ENCODE measurements around the gene TRIO. TPM values are rescaled to one million over a fixed set of nuclear protein-coding genes. Genes with fewer than 3 reads are reported as not detected.
A peak's percentile ranks its signal among the peaks of the same experiment; 100 is the strongest.

TRIO gene
- polyA plus RNA-seq, 1 experiment: 176 TPM

GRCh38 chr5:14326035-14326903, 183.1 kb downstream of the TRIO start:
- no peak for DNase-seq (ENCODE audit: low read depth)
- Histone ChIP-seq H3K36me3 (ENCODE audit: control insufficient read depth, insufficient read depth, low read length) (peaks cover 21% of the 10 kb centered on the region), H3K27me3 (ENCODE audit: control insufficient read depth, insufficient read depth, low read length) (no peaks in the 10 kb centered on the region), H3K4me3 (ENCODE audit: low read depth, low read length) (no peak overlapping the region)
- ChIA-PET CTCF (interaction anchor here (0.6 to 2.0 kb wide), 7 partner anchors 8 to 217 kb away, joined by 3 to 4 read pairs (median 4); no protein-coding TSS in a partner anchor), POLR2A (no interaction called here)
- peak; percentile 24; the same call in 1 of the 2 replicates for TF ChIP-seq CTCF (IDR thresholded peaks at IDR 0.05; ENCODE audit: insufficient read depth, low read depth, low read length)

DNA sequence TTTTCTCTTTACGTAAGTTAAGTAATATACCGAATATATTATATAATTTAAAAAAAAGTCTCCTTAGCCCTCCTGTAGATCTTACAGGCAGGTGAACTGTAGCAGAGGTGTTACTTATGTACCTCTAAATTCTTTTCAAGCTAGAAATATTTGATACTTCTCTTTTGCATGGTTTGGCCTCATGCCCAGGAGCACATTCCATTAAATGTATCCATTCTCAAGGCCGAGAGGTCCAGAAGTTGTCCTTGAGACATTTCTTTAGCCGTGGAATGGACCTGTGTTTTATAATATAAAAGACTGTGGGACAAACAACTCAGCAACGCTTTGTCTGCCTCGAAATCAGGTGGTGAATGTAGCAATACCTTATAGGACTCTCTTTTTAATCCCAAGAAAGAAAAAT, 184.5 kb downstream of the TRIO start:
- ChIA-PET POLR2A (no interaction called here), CTCF (interaction anchor here (1.1 to 1.6 kb wide), 2 partner anchors 11 to 26 kb away, joined by 3 to 4 read pairs; no protein-coding TSS in a partner anchor)
- TF ChIP-seq CTCF (IDR thresholded peaks at IDR 0.05; ENCODE audit: insufficient read depth, low read depth, low read length): no peak
- Histone ChIP-seq H3K4me3 (ENCODE audit: low read depth, low read length) (no peak overlapping the region), H3K27me3 (ENCODE audit: control insufficient read depth, insufficient read depth, low read length) (no peaks in the 10 kb centered on the region), H3K36me3 (ENCODE audit: control insufficient read depth, insufficient read depth, low read length) (peaks cover 20% of the 10 kb centered on the region)
- DNase-seq (ENCODE audit: low read depth): no peak

- H3K4me3 ChIP-seq (ENCODE audit: low read depth, low read length): no peak overlapping the region
- ChIA-PET CTCF (interaction anchor here (1.0 to 1.6 kb wide), 3 partner anchors 11 to 30 kb away, joined by 3 to 4 read pairs (median 3); no protein-coding TSS in a partner anchor), POLR2A (no interaction called here)
- peaks cover 21% of the 10 kb centered on the region for H3K36me3 ChIP-seq (ENCODE audit: control insufficient read depth, insufficient read depth, low read length)
- no peaks in the 10 kb centered on the region for H3K27me3 ChIP-seq (ENCODE audit: control insufficient read depth, insufficient read depth, low read length)
- no peak for DNase-seq (ENCODE audit: low read depth)
- no peak for TF ChIP-seq CTCF (IDR thresholded peaks at IDR 0.05; ENCODE audit: insufficient read depth, low read depth, low read length)
These were observed 185.0 kb downstream of the TRIO start for GRCh38 chr5:14328144-14328543.

DNA sequence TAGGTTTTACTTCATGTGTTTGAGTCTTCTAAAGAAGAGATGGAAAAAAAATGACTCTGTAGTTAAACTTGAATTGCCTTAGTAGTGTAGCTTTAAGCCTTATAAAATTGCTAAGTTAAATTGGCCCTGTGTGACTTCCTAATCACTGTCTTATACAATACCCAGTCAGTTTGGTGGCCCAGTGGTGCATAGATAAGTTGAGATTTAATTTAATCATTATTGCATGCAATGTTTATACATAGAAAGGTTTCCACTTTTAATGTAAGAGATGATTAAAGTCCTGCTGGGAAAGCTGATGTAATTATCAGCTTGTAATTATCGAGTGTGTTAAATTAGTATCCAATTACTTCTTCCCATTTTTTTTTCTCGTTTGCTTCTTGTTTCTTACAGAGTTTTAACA, 187.1 kb downstream of the TRIO start:
- ChIA-PET POLR2A (no interaction called here), CTCF (interaction anchor here (0.6 to 1.1 kb wide), 2 partner anchors 223 to 353 kb away, joined by 3 to 4 read pairs; no protein-coding TSS in a partner anchor)
- peaks cover 31% of the 10 kb centered on the region for H3K36me3 ChIP-seq (ENCODE audit: control insufficient read depth, insufficient read depth, low read length)
- DNase-seq (ENCODE audit: low read depth): no peak
- TF ChIP-seq CTCF (IDR thresholded peaks at IDR 0.05; ENCODE audit: insufficient read depth, low read depth, low read length): no peak
- no peak overlapping the region for H3K4me3 ChIP-seq (ENCODE audit: low read depth, low read length)
- H3K27me3 ChIP-seq (ENCODE audit: control insufficient read depth, insufficient read depth, low read length): no peaks in the 10 kb centered on the region

DNA sequence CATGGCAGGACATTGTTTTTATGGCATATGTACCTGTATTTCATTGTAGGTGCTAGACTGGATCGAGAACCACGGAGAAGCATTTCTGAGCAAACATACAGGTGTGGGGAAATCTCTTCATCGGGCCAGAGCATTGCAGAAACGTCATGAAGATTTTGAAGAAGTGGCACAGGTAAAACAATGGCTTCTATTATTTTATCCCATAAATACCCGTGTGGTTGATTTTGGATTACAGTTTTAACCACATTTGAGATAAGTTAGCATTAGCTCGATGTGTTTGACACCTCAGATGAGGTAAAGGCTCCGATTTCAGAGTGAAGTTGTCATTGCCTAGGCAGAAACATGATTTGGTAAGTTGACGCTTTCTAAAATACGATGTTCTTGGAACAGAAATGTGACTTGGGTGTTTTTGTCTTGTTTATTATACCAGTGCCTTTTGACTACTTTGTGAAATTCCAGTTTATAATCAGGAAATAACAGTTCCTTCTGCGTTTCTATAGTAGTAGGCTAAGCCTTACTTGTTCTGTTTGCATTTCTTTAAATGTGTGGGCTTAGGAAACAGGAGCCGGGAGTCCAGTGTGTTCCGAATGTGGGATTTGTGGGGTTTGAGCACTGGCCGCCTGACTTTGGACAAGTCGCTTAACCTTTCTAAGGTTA, 187.7 kb downstream of the TRIO start:
- no peak for TF ChIP-seq CTCF (IDR thresholded peaks at IDR 0.05; ENCODE audit: insufficient read depth, low read depth, low read length)
- H3K27me3 ChIP-seq (ENCODE audit: control insufficient read depth, insufficient read depth, low read length): no peaks in the 10 kb centered on the region
- ChIA-PET POLR2A (no interaction called here), CTCF (interaction anchor here (0.6 to 1.1 kb wide), 2 partner anchors 223 to 353 kb away, joined by 3 to 4 read pairs; no protein-coding TSS in a partner anchor)
- no peak overlapping the region for H3K4me3 ChIP-seq (ENCODE audit: low read depth, low read length)
- peaks cover 30% of the 10 kb centered on the region for H3K36me3 ChIP-seq (ENCODE audit: control insufficient read depth, insufficient read depth, low read length)
- no peak for DNase-seq (ENCODE audit: low read depth)

All from BJ (cell line).